ENCODE measurements around the gene SPOCK1.

The SPOCK1 gene

DNA sequence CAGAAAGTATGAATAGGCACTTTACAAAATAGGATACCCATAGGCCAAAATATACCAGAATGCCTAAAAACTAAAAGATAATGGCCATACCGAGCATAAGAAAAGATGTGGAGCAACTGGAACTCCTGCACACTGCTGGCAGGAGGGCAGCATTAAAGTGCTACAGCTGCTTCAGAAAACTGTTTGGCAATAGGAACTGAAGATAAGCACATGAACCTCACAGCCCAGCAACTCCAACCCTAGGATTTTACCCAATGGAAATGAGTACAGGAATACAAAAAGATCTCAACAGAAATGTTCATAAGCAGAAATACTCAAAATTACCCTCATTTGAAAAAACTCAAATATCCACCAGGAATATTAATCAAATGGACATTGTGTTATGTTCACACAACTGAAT lies 209.3 kb downstream of the SPOCK1 start:
- Histone ChIP-seq H3K4me3 (ENCODE audit: low read depth, low read length) (no peak overlapping the region), H3K27ac (no peak overlapping the region), H3K36me3 (replicated peaks) (no peaks in the 10 kb centered on the region), H3K27me3 (replicated peaks) (no peaks in the 10 kb centered on the region)
- TF ChIP-seq, protein P1, sequence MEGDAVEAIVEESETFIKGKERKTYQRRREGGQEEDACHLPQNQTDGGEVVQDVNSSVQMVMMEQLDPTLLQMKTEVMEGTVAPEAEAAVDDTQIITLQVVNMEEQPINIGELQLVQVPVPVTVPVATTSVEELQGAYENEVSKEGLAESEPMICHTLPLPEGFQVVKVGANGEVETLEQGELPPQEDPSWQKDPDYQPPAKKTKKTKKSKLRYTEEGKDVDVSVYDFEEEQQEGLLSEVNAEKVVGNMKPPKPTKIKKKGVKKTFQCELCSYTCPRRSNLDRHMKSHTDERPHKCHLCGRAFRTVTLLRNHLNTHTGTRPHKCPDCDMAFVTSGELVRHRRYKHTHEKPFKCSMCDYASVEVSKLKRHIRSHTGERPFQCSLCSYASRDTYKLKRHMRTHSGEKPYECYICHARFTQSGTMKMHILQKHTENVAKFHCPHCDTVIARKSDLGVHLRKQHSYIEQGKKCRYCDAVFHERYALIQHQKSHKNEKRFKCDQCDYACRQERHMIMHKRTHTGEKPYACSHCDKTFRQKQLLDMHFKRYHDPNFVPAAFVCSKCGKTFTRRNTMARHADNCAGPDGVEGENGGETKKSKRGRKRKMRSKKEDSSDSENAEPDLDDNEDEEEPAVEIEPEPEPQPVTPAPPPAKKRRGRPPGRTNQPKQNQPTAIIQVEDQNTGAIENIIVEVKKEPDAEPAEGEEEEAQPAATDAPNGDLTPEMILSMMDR (IDR thresholded peaks at IDR 0.05; ENCODE audit: low read depth, low read length, missing control alignments): no peak
- no peak for DNase-seq
- in situ Hi-C loops (cut with HindIII; ENCODE audit: low pct_ligation_motif_present, low sequenced_read_pairs): no loop called here

DNA sequence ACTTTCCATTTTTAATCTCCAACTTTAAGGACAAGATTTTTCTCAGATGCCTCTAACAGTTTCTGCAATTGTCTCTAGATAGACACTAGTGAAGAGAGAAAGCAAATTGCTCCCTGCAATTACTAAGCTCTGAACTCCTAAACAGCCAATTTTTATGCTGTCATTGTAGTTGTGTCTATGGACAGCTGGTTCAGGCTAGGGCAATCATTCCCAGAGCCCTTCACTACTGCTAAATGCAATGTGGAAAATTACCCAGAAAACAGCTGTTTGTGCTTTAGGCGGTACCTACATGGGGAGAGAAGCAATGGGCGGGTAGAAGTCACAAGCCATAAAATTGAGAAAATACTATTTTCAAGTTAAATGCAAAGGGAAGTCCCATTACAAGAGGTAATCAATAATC lies 211.6 kb downstream of the SPOCK1 start:
- Histone ChIP-seq H3K36me3 (replicated peaks) (no peaks in the 10 kb centered on the region), H3K27me3 (replicated peaks) (no peaks in the 10 kb centered on the region), H3K27ac (no peak overlapping the region), H3K4me3 (ENCODE audit: low read depth, low read length) (no peak overlapping the region)
- TF ChIP-seq, protein P1 (IDR thresholded peaks at IDR 0.05; ENCODE audit: low read depth, low read length, missing control alignments): no peak
- in situ Hi-C loops (cut with HindIII; ENCODE audit: low pct_ligation_motif_present, low sequenced_read_pairs): no loop called here
- no peak for DNase-seq

DNA sequence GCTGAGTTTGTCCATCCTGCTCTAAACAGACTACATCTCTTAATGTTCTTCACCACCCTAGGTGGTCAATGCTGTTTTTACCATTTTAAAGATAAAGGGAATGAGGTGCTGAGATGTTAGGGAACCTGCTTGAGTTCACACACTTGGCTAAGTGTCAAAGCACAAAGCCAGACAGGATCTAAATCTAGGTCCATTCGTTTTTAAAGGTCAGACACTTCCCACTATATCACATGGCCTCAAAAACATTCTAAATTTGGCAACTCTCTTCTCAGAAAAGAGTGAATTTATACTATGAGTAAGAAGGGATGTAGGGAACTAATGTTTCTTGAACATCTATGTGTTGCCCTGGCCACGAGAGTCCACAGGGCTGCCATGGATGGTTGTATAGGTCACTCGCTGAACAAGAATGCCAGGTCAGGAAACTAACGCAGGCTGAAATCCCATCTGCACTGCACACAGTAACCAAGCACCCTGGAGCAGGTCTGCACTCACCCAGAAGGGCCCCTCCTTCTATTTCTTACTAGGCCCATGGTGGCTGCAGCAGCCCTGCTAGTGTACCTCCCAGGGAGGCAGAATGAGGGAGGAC lies 213.0 kb downstream of the SPOCK1 start:
- Histone ChIP-seq H3K36me3 (replicated peaks) (no peaks in the 10 kb centered on the region), H3K27ac (no peak overlapping the region), H3K27me3 (replicated peaks) (no peaks in the 10 kb centered on the region), H3K4me3 (ENCODE audit: low read depth, low read length) (no peak overlapping the region)
- TF ChIP-seq, protein P1 (IDR thresholded peaks at IDR 0.05; ENCODE audit: low read depth, low read length, missing control alignments): no peak
- in situ Hi-C loops (cut with HindIII; ENCODE audit: low pct_ligation_motif_present, low sequenced_read_pairs): no loop called here
- DNase-seq: no peak

DNA sequence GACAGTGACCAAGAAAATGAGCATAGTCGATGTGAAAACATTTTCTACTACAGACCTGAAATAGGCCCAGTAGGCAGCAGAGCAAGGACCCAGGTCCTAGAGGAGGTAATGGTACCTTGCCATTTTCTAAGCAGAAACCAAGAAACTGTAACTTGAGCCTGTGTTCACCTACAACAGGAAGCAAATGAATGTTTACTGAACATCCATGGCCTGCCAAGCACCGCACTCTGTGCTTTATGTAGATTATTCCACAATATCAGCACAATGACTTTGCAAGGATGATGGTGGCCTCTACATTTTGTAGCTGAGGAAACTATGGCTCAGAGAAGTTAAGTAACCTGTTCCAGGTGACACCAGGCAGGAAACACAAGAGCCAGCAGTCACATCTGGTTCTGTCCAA lies 215.3 kb downstream of the SPOCK1 start:
- DNase-seq: no peak
- in situ Hi-C loops (cut with HindIII; ENCODE audit: low pct_ligation_motif_present, low sequenced_read_pairs): no loop called here
- no peak overlapping the region for H3K4me3 ChIP-seq (ENCODE audit: low read depth, low read length)
- H3K36me3 ChIP-seq (replicated peaks): no peaks in the 10 kb centered on the region
- TF ChIP-seq, protein P1 (IDR thresholded peaks at IDR 0.05; ENCODE audit: low read depth, low read length, missing control alignments): no peak
- no peak overlapping the region for H3K27ac ChIP-seq
- no peaks in the 10 kb centered on the region for H3K27me3 ChIP-seq (replicated peaks)

DNA sequence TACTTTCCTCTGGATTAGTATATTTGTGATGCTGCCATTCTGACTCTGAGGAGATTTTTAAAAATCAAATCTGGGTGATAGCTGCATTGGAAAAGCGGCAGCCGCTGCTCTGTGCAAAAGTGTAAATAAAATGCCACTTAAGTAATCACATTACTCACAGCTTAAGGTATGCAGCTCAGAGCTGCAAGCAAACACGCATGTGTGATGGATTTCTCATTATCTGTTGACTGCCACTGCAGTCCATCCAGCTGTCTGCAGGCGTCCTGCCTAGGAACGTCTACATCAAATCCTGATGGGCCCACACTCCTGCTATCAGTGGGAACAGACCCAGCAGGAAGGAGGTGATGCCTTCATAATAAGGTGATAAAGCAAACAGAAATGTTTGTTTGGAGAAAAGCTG lies 216.9 kb downstream of the SPOCK1 start:
- DNase-seq: no peak
- in situ Hi-C loops (cut with HindIII; ENCODE audit: low pct_ligation_motif_present, low sequenced_read_pairs): no loop called here
- H3K27me3 ChIP-seq (replicated peaks): no peaks in the 10 kb centered on the region
- TF ChIP-seq, protein P1 (IDR thresholded peaks at IDR 0.05; ENCODE audit: low read depth, low read length, missing control alignments): no peak
- no peak overlapping the region for H3K4me3 ChIP-seq (ENCODE audit: low read depth, low read length)
- H3K36me3 ChIP-seq (replicated peaks): no peaks in the 10 kb centered on the region
- no peak overlapping the region for H3K27ac ChIP-seq

DNA sequence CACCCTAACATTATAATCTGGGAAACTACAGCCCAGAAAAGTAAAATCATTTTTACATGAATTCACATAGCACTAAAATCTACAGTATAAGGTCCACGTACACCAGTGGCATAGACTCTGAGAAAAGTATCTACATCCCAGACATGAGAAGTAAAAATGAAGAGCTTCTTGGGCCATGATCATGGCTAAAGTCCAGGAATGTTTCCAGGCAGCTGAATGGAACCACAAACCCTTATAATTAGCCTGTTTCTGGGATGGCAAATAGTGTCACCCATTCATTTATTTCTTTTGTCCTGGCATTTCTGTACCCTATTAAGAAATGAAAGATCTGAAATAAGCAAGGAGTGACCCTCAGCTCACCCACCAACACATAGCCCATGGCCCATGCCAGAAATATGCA lies 217.9 kb downstream of the SPOCK1 start:
- no peaks in the 10 kb centered on the region for H3K27me3 ChIP-seq (replicated peaks)
- no peak overlapping the region for H3K27ac ChIP-seq
- H3K4me3 ChIP-seq (ENCODE audit: low read depth, low read length): no peak overlapping the region
- in situ Hi-C loops (cut with HindIII; ENCODE audit: low pct_ligation_motif_present, low sequenced_read_pairs): no loop called here
- DNase-seq: no peak
- no peaks in the 10 kb centered on the region for H3K36me3 ChIP-seq (replicated peaks)
- TF ChIP-seq, protein P1 (IDR thresholded peaks at IDR 0.05; ENCODE audit: low read depth, low read length, missing control alignments): no peak
